GM13977 (cell line): ENCODE data around the gene CHAF1A.

Experiments
- DNase-seq: peaks from one replicate; pipeline ENCODE4 v3.0.0; 2012; ENCODE audit warnings: low spot score
- CTCF ChIP-seq: IDR thresholded peaks from 2 replicates; pipeline ENCODE4 v1.5.1; 2012; ENCODE audit warnings: mild to moderate bottlenecking, control low read depth; ENCODE audit not compliant: insufficient read depth; ENCODE audit errors: extremely low read depth, missing control alignments
- in situ Hi-C: fragments of 300-500 bp; cut with MboI; formaldehyde crosslinking; loops from one replicate; pipeline ENCODE4 v1.12.0; 2022; ENCODE audit warnings: low sequenced_read_pairs, low pct_unique_long_range_greater_than_20kb, mixed read lengths, inconsistent platforms; ENCODE audit not compliant: unreplicated experiment

The CHAF1A gene

GRCh38 chr19:4399812-4400134 lies 2.7 kb upstream of the CHAF1A start:
- TF ChIP-seq CTCF = no peak
- no peak for DNase-seq
- in situ Hi-C loops = no loop called here

GRCh38 chr19:4400135-4400936 lies 2.1 kb upstream of the CHAF1A start, which contains the start of gene SH3GL1:
SH3GL1 (minus strand) TSS chr19:4400547; CDS start chr19:4400368, 179 bp downstream.
- peak; percentile 95 for DNase-seq
- in situ Hi-C loops = no loop called here
- peak; percentile 99 for TF ChIP-seq CTCF

- DNase-seq = no peak
- TF ChIP-seq CTCF = no peak
- in situ Hi-C loops = no loop called here
Observed at GRCh38 chr19:4401769-4402170, 670 bp upstream of the CHAF1A start.

GRCh38 chr19:4403005-4403761 lies 743 bp downstream of the CHAF1A start:
- no peak for DNase-seq
- in situ Hi-C loops = no loop called here
- no peak for TF ChIP-seq CTCF

GRCh38 chr19:4405977-4406376 lies 3.5 kb downstream of the CHAF1A start:
- TF ChIP-seq CTCF = no peak
- in situ Hi-C loops = no loop called here
- no peak for DNase-seq

GRCh38 chr19:4406626-4407025 lies 4.2 kb downstream of the CHAF1A start:
- in situ Hi-C loops = no loop called here
- no peak for DNase-seq
- no peak for TF ChIP-seq CTCF
